Lung microvascular endothelial cell (primary cell): Measurements from ENCODE around the gene NKIRAS1. TPM values are rescaled to one million over a fixed set of nuclear protein-coding genes. Genes with fewer than 3 reads are reported as not detected.
"Not testable (repeated sequence)": the region's sequence is repeated elsewhere in the genome, so short reads cannot be mapped to it uniquely, and the experiment has no call there.

ENCODE experiments used
- DNase-seq, 2 donors: peaks; one replicate each; pipeline versions ENCODE4 v3.0.0 to v3.0.0-alpha.2; 2010; ENCODE audit warnings: low read depth in 2 of 2
- total RNA-seq: library from RNA; depleted of rRNA; stranded (reverse); fragments of >200 nt; gene quantifications from 2 replicates; pipeline ENCODE4 v1.2.1, GENCODE V29; 2014

Gene NKIRAS1
- total RNA-seq, 1 donor from 2014 or later: 7.3 TPM

- not testable (repeated sequence) for DNase-seq
These were observed 46.1 kb downstream of the NKIRAS1 start for GRCh38 chr3:23870663-23871043.

GRCh38 chr3:23869977-23870662, 46.7 kb downstream of the NKIRAS1 start:
- no peak for DNase-seq

- peak in 1 of 2 donors; percentile 26 for DNase-seq
These were observed 49.0 kb downstream of the NKIRAS1 start for GRCh38 chr3:23867838-23868237.

- DNase-seq: no peak
These were observed 49.4 kb downstream of the NKIRAS1 start for GRCh38 chr3:23867400-23867799.

GRCh38 chr3:23865595-23866396, 51.0 kb downstream of the NKIRAS1 start:
- peak; percentile 25 to 83 for DNase-seq

- DNase-seq: peak in 1 of 2 donors; percentile 17
These were observed 51.9 kb downstream of the NKIRAS1 start for GRCh38 chr3:23864931-23865330.

GRCh38 chr3:23863060-23863459, 53.7 kb downstream of the NKIRAS1 start:
- peak; percentile 75 to 86 for DNase-seq

GRCh38 chr3:23861689-23862088, 55.1 kb downstream of the NKIRAS1 start:
- no peak for DNase-seq

- no peak for DNase-seq
These were observed 56.9 kb downstream of the NKIRAS1 start for GRCh38 chr3:23859839-23860382.

- peak in 1 of 2 donors; percentile 64 for DNase-seq
These were observed 57.6 kb downstream of the NKIRAS1 start for GRCh38 chr3:23859012-23859743.

- peak in 1 of 2 donors; percentile 28 for DNase-seq
These were observed 60.5 kb downstream of the NKIRAS1 start for GRCh38 chr3:23856286-23856685.

GRCh38 chr3:23849462-23849861, 67.3 kb downstream of the NKIRAS1 start:
- DNase-seq: not testable (repeated sequence)

GRCh38 chr3:23845326-23846216, 71.2 kb downstream of the NKIRAS1 start:
- no peak for DNase-seq

- no peak for DNase-seq
These were observed 72.9 kb downstream of the NKIRAS1 start for GRCh38 chr3:23843869-23844268.

Other genes starting within 250 kb of the NKIRAS1 start
- 98.8 and 106 TPM in 2 replicates for gene UBE2E1, start 111.0 kb downstream of the NKIRAS1 start, total RNA-seq
- gene RPL15, start 142 bp upstream of the NKIRAS1 start, total RNA-seq: 2,195 and 2,538 TPM in 2 replicates
- 22.7 and 31.3 TPM in 2 replicates for gene NR1D2, start 28.3 kb upstream of the NKIRAS1 start, total RNA-seq